HG03095 (cell line): ENCODE measurements around the gene WWOX.
A peak's percentile ranks its signal among the peaks of the same experiment; 100 is the strongest.

Experiments used
- ATAC-seq: cut with Tn5 transposase; IDR thresholded peaks from one replicate; pipeline ENCODE4 v1.9.1; 2021; ENCODE audit warnings: moderate library complexity; ENCODE audit not compliant: unreplicated experiment

WWOX gene

GRCh38 chr16:78220571-78220970 is 121.1 kb downstream of the WWOX start:
- ATAC-seq = no peak

- no peak for ATAC-seq
Measured at GRCh38 chr16:78221892-78222291, 122.4 kb downstream of the WWOX start.

- no peak for ATAC-seq
Measured at GRCh38 chr16:78224342-78224741, 124.9 kb downstream of the WWOX start.

GRCh38 chr16:78225919-78226318 is 126.5 kb downstream of the WWOX start:
- ATAC-seq = no peak

- no peak for ATAC-seq
Measured at GRCh38 chr16:78227855-78228254, 128.4 kb downstream of the WWOX start.

- ATAC-seq = no peak
Measured at GRCh38 chr16:78228704-78229103, 129.2 kb downstream of the WWOX start.

GRCh38 chr16:78230832-78231231 is 131.4 kb downstream of the WWOX start:
- ATAC-seq = no peak

GRCh38 chr16:78235168-78235800 is 135.8 kb downstream of the WWOX start:
- ATAC-seq = peak; percentile 96

- no peak for ATAC-seq
Measured at GRCh38 chr16:78235876-78236275, 136.4 kb downstream of the WWOX start.

- ATAC-seq = no peak
Measured at GRCh38 chr16:78237841-78238240, 138.4 kb downstream of the WWOX start.

- no peak for ATAC-seq
Measured at GRCh38 chr16:78240459-78241222, 141.2 kb downstream of the WWOX start.

GRCh38 chr16:78242239-78242630 is 142.8 kb downstream of the WWOX start:
- ATAC-seq = no peak

- no peak for ATAC-seq
Measured at GRCh38 chr16:78244131-78244895, 144.9 kb downstream of the WWOX start.

GRCh38 chr16:78246559-78246958 is 147.1 kb downstream of the WWOX start:
- ATAC-seq = no peak

GRCh38 chr16:78249056-78249455 is 149.6 kb downstream of the WWOX start:
- ATAC-seq = no peak

- ATAC-seq = no peak
Measured at GRCh38 chr16:78249832-78250231, 150.4 kb downstream of the WWOX start.

- no peak for ATAC-seq
Measured at GRCh38 chr16:78251115-78251514, 151.7 kb downstream of the WWOX start.

- no peak for ATAC-seq
Measured at GRCh38 chr16:78252757-78253156, 153.3 kb downstream of the WWOX start.

GRCh38 chr16:78254841-78255240 is 155.4 kb downstream of the WWOX start:
- no peak for ATAC-seq

- no peak for ATAC-seq
Measured at GRCh38 chr16:78256686-78257375, 157.4 kb downstream of the WWOX start.

GRCh38 chr16:78257376-78257728 is 157.9 kb downstream of the WWOX start:
- no peak for ATAC-seq
